HepG2 (cell line): ENCODE data around the gene CPT1B. TPM values are rescaled to one million over a fixed set of nuclear protein-coding genes. Genes with fewer than 3 reads are reported as not detected.

ENCODE experiments used
- HIC2 ChIP-seq: sonication (generic); formaldehyde crosslinking; IDR thresholded peaks from 2 replicates; pipeline ENCODE4 v1.9.0; 2022; ENCODE audit warnings: low read depth, missing genetic modification reagents
- HMGXB4 ChIP-seq, 2 experiments: sonication (generic) in 1 of 2; formaldehyde crosslinking in 1 of 2; IDR thresholded peaks; 2 replicates each; pipeline versions ENCODE4 v1.4.0 to v1.6.1; 2018 to 2020; ENCODE audit warnings: missing genetic modification reagents in 2 of 2, borderline replicate concordance in 1 of 2, low read depth in 1 of 2, mild to moderate bottlenecking in 1 of 2, missing biosample characterization in 1 of 2
- HNRNPL ChIP-seq: fragments of 200-400 bp; formaldehyde crosslinking; IDR thresholded peaks from 2 replicates; pipeline ENCODE4 v1.6.1; 2017; ENCODE audit warnings: mild to moderate bottlenecking, low read depth, low read length
- IKZF4 ChIP-seq: sonication (generic); formaldehyde crosslinking; IDR thresholded peaks from 2 replicates; pipeline ENCODE4 v1.5.1; 2020; ENCODE audit warnings: borderline replicate concordance, mild to moderate bottlenecking, low read depth, missing genetic modification reagents; ENCODE audit errors: not compliant biosample characterization
- IRF2 ChIP-seq: IDR thresholded peaks from 2 replicates; pipeline ENCODE4 v1.6.1; 2018; ENCODE audit warnings: missing genetic modification reagents, missing compliant biosample characterization
- KLF16 ChIP-seq, 2 experiments: sonication (generic) in 1 of 2; formaldehyde crosslinking in 1 of 2; IDR thresholded peaks; 2 replicates each; pipeline versions ENCODE4 v1.6.1 to v1.8.0; 2016 to 2023; ENCODE audit warnings: missing genetic modification reagents in 2 of 2, missing compliant biosample characterization in 1 of 2
- NFE2L1 ChIP-seq: sonication (generic); formaldehyde crosslinking; IDR thresholded peaks from 2 replicates; pipeline ENCODE4 v1.4.0; 2020; ENCODE audit warnings: missing genetic modification reagents, mild to moderate bottlenecking, borderline replicate concordance
- RERE ChIP-seq: IDR thresholded peaks from 2 replicates; pipeline ENCODE4 v1.6.1; 2016; ENCODE audit warnings: low read depth, missing genetic modification reagents, missing compliant biosample characterization
- STAG1 ChIP-seq: sonication (generic); formaldehyde crosslinking; IDR thresholded peaks from 2 replicates; pipeline ENCODE4 v1.4.0; 2020; ENCODE audit warnings: missing genetic modification reagents
- TCF12 ChIP-seq, 2 experiments: fragments of 450-650 bp in 1 of 2; sonication (generic) in 1 of 2; formaldehyde crosslinking in 1 of 2; IDR thresholded peaks; 2 replicates each; pipeline versions ENCODE4 v1.6.1 to v1.8.0; 2017 to 2022; ENCODE audit warnings: antibody characterized with exemption in 1 of 2, mild to moderate bottlenecking in 1 of 2, missing genetic modification reagents in 1 of 2, moderate library complexity in 1 of 2
- ZFAT ChIP-seq: sonication (generic); formaldehyde crosslinking; conservative IDR thresholded peaks from 2 replicates; pipeline ENCODE4 v1.8.1; 2023; ENCODE audit warnings: missing genetic modification reagents, inconsistent platforms
- ZFP36L2 ChIP-seq: sonication (generic); formaldehyde crosslinking; IDR thresholded peaks from 2 replicates; pipeline ENCODE4 v1.4.0; 2020; ENCODE audit warnings: missing genetic modification reagents
- ZMYM3 ChIP-seq: sonication (generic); formaldehyde crosslinking; IDR thresholded peaks from 2 replicates; pipeline ENCODE4 v1.5.1; 2020; ENCODE audit warnings: mild to moderate bottlenecking, missing genetic modification reagents
- ZNF512 ChIP-seq: sonication (generic); formaldehyde crosslinking; IDR thresholded peaks from 2 replicates; pipeline ENCODE4 v1.4.0; 2020; ENCODE audit warnings: mild to moderate bottlenecking, missing genetic modification reagents
- ZNF740 ChIP-seq: sonication (generic); formaldehyde crosslinking; IDR thresholded peaks from 2 replicates; pipeline ENCODE4 v1.4.0; 2020; ENCODE audit warnings: missing genetic modification reagents
- ZNF766 ChIP-seq: sonication (generic); formaldehyde crosslinking; IDR thresholded peaks from 2 replicates; pipeline ENCODE4 v1.5.0; 2020; ENCODE audit warnings: missing genetic modification reagents, borderline replicate concordance
- polyA plus RNA-seq, 8 experiments: library from polyadenylated mRNA; depleted of rRNA in 3 of 8; stranded (reverse) in 7 of 8; unstranded in 1 of 8; fragments of >200 nt; fragmentation: Illumina TruSeq in 4 of 8; extraction: Trizol in 4 of 8; gene quantifications; 2 replicates each; pipeline versions ENCODE4 v1.2.1 to v1.2.3, GENCODE V29; 2011 to 2016; ENCODE audit warnings: low read depth in 4 of 8, missing spikeins in 1 of 8, mixed read lengths in 1 of 8; ENCODE audit not compliant: insufficient read depth in 1 of 8
- total RNA-seq, 5 experiments: library from RNA; depleted of rRNA; stranded (reverse); fragments of >200 nt; fragmentation: Illumina TruSeq; extraction: Trizol; gene quantifications; 2 replicates each; pipeline ENCODE4 v1.2.3, GENCODE V29; 2016; ENCODE audit warnings: low read depth in 1 of 5

CPT1B gene
- total and polyA plus RNA-seq, 2 of the 13 experiments (the other 11 are each of a cell fraction or from before 2014, with no cell fraction given) = 9.2 to 19.5 TPM

- TF ChIP-seq ZNF766 (CRISPR knock-in tag) = no peak; the same call in 1 of the 2 replicates
- peak; percentile 60; the same call in 1 of the 2 replicates for TF ChIP-seq IRF2 (CRISPR knock-in tag)
- TF ChIP-seq KLF16 (CRISPR knock-in tag; IDR thresholded peaks at IDR 0.05) = peak in 1 of 2 experiments; percentile 76; a peak in 2 of 4 replicates
- TF ChIP-seq HNRNPL = no peak
- TF ChIP-seq TCF12 (IDR thresholded peaks at IDR 0.05) = no peak
- TF ChIP-seq TCF12 (CRISPR knock-in tag; IDR thresholded peaks at IDR 0.05) = no peak
- TF ChIP-seq ZFP36L2 (CRISPR knock-in tag) = no peak
- no peak for TF ChIP-seq ZFAT (CRISPR knock-in tag)
- no peak; the same call in 1 of the 2 replicates for TF ChIP-seq ZNF740 (CRISPR knock-in tag)
- no peak; the same call in 1 of the 2 replicates for TF ChIP-seq NFE2L1
- peak; percentile 39; the same call in 1 of the 2 replicates for TF ChIP-seq STAG1 (CRISPR knock-in tag)
- TF ChIP-seq ZNF512 = 0 out of 2 replicates have a peak, but pooled peaks have one; percentile 40
- peak; percentile 83 for TF ChIP-seq HMGXB4 (CRISPR knock-in tag; IDR thresholded peaks at IDR 0.05; ENCODE audit: borderline replicate concordance in 1 of 2, low read depth in 1 of 2)
- peak; percentile 22; the same call in 1 of the 2 replicates for TF ChIP-seq RERE
- no peak for TF ChIP-seq ZMYM3 (CRISPR knock-in tag)
- TF ChIP-seq HIC2 (CRISPR knock-in tag) = no peak
- TF ChIP-seq IKZF4 (CRISPR knock-in tag) = peak; percentile 59
These were observed 52.9 kb downstream of the CPT1B start, which contains the start of gene SCO2 (continued) for GRCh38 chr22:50525104-50525857.
